GM19025 (cell line): ENCODE data around the gene PCDHA8.
"Not testable (repeated sequence)": the region's sequence is repeated elsewhere in the genome, so short reads cannot be mapped to it uniquely, and the experiment has no call there.

Experiments
- ATAC-seq: cut with Tn5 transposase; IDR thresholded peaks from one replicate; pipeline ENCODE4 v1.9.1; 2021; ENCODE audit warnings: mild to moderate bottlenecking, low read depth, moderate library complexity; ENCODE audit not compliant: unreplicated experiment

The PCDHA8 gene

GRCh38 chr5:140870221-140871201 is 29.5 kb downstream of the PCDHA8 start:
- no peak for ATAC-seq

GRCh38 chr5:140875085-140876065 is 34.4 kb downstream of the PCDHA8 start, which contains the start of gene PCDHA12:
TSS of gene PCDHA12 (plus strand) at chr5:140875308. CDS start at chr5:140875473, 165 bp downstream.
- ATAC-seq: no peak

GRCh38 chr5:140876541-140877261 is 35.7 kb downstream of the PCDHA8 start:
- not testable (repeated sequence) for ATAC-seq

GRCh38 chr5:140877262-140877581 is 36.2 kb downstream of the PCDHA8 start:
- no peak for ATAC-seq

GRCh38 chr5:140881889-140882590 is 41.1 kb downstream of the PCDHA8 start, which contains the start of gene PCDHA13:
TSS of gene PCDHA13 (plus strand) at chr5:140882124. CDS start at chr5:140882269, 145 bp downstream.
- no peak for ATAC-seq

- no peak for ATAC-seq
Observed at GRCh38 chr5:140882591-140882899, 41.6 kb downstream of the PCDHA8 start.

- no peak for ATAC-seq
Observed at GRCh38 chr5:140883373-140883772, 42.4 kb downstream of the PCDHA8 start.

GRCh38 chr5:140883927-140884697 is 43.1 kb downstream of the PCDHA8 start:
- ATAC-seq: no peak
